HL-60 (cell line): ENCODE data around the gene STRN3.

Experiments used
- DNase-seq, 2 experiments: peaks; one replicate each; pipeline ENCODE4 v3.0.0-alpha.2; 2010 to 2020; ENCODE audit warnings: low read depth in 1 of 2, low spot score in 1 of 2
- H3K27ac ChIP-seq: fragments of 250-450 bp; sonication (Bioruptor Pico); replicated peaks from 2 replicates; pipeline ENCODE4 v1.5.1; 2020; ENCODE audit warnings: mild to moderate bottlenecking, moderate library complexity
- H3K27me3 ChIP-seq: fragments of 250-450 bp; sonication (Bioruptor Pico); 2 replicates; pipeline ENCODE4 v1.5.1; 2021; ENCODE audit warnings: mild to moderate bottlenecking, moderate library complexity; ENCODE audit not compliant: insufficient read depth, poor library complexity, severe bottlenecking
- H3K4me3 ChIP-seq: replicated peaks from 2 replicates; pipeline ENCODE4 v1.5.1; 2011; ENCODE audit warnings: mild to moderate bottlenecking, control low read depth, low read length; ENCODE audit not compliant: insufficient read depth
- GABPA ChIP-seq: IDR thresholded peaks from 2 replicates; pipeline ENCODE4 v1.6.1; 2012; ENCODE audit warnings: low read depth
- POLR2AphosphoS5 ChIP-seq: IDR thresholded peaks from 2 replicates; pipeline ENCODE4 v1.6.1; 2012; ENCODE audit warnings: low read depth
- SPI1 ChIP-seq: IDR thresholded peaks from 2 replicates; pipeline ENCODE4 v1.6.1; 2012; ENCODE audit warnings: low read depth, mild to moderate bottlenecking, borderline replicate concordance
- TF ChIP-seq, protein P1 (sequence below): IDR thresholded peaks from one replicate; pipeline ENCODE4 v1.5.1; 2011; ENCODE audit warnings: low read length, control low read depth, inconsistent platforms; ENCODE audit not compliant: insufficient read depth
- TF ChIP-seq, protein P2 (sequence below): IDR thresholded peaks from 2 replicates; pipeline ENCODE4 v1.6.1; 2012; ENCODE audit warnings: low read depth; ENCODE audit not compliant: insufficient replicate concordance

Gene STRN3

DNA sequence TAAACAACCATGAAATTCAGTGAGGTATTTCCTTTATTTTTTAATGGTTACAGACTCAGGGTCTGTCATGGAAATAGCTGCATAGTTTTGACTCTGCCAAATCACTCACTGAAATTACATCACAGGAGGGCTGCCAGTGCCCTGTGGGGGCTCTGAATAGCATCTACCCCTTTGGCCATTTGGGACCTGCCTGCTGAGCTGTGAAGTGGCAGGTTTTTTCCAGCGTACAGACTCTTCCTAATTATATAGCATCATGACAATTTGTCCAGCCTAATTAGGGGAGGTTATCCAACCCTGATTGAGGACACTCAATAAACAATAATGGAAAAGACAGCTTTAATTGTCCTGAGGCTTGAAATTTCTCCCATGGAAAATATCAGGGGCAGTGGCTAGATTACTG, 153.6 kb downstream of the STRN3 start:
- Histone ChIP-seq H3K27ac (no peak overlapping the region), H3K27me3 (peaks cover 7% of the 10 kb centered on the region), H3K4me3 (no peak overlapping the region)
- no peak for DNase-seq
- no peak for TF ChIP-seq GABPA
- TF ChIP-seq, protein P1, sequence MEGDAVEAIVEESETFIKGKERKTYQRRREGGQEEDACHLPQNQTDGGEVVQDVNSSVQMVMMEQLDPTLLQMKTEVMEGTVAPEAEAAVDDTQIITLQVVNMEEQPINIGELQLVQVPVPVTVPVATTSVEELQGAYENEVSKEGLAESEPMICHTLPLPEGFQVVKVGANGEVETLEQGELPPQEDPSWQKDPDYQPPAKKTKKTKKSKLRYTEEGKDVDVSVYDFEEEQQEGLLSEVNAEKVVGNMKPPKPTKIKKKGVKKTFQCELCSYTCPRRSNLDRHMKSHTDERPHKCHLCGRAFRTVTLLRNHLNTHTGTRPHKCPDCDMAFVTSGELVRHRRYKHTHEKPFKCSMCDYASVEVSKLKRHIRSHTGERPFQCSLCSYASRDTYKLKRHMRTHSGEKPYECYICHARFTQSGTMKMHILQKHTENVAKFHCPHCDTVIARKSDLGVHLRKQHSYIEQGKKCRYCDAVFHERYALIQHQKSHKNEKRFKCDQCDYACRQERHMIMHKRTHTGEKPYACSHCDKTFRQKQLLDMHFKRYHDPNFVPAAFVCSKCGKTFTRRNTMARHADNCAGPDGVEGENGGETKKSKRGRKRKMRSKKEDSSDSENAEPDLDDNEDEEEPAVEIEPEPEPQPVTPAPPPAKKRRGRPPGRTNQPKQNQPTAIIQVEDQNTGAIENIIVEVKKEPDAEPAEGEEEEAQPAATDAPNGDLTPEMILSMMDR: no peak
- TF ChIP-seq, protein P2, sequence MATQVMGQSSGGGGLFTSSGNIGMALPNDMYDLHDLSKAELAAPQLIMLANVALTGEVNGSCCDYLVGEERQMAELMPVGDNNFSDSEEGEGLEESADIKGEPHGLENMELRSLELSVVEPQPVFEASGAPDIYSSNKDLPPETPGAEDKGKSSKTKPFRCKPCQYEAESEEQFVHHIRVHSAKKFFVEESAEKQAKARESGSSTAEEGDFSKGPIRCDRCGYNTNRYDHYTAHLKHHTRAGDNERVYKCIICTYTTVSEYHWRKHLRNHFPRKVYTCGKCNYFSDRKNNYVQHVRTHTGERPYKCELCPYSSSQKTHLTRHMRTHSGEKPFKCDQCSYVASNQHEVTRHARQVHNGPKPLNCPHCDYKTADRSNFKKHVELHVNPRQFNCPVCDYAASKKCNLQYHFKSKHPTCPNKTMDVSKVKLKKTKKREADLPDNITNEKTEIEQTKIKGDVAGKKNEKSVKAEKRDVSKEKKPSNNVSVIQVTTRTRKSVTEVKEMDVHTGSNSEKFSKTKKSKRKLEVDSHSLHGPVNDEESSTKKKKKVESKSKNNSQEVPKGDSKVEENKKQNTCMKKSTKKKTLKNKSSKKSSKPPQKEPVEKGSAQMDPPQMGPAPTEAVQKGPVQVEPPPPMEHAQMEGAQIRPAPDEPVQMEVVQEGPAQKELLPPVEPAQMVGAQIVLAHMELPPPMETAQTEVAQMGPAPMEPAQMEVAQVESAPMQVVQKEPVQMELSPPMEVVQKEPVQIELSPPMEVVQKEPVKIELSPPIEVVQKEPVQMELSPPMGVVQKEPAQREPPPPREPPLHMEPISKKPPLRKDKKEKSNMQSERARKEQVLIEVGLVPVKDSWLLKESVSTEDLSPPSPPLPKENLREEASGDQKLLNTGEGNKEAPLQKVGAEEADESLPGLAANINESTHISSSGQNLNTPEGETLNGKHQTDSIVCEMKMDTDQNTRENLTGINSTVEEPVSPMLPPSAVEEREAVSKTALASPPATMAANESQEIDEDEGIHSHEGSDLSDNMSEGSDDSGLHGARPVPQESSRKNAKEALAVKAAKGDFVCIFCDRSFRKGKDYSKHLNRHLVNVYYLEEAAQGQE: no peak
- TF ChIP-seq SPI1: no peak
- no peak for TF ChIP-seq POLR2AphosphoS5

DNA sequence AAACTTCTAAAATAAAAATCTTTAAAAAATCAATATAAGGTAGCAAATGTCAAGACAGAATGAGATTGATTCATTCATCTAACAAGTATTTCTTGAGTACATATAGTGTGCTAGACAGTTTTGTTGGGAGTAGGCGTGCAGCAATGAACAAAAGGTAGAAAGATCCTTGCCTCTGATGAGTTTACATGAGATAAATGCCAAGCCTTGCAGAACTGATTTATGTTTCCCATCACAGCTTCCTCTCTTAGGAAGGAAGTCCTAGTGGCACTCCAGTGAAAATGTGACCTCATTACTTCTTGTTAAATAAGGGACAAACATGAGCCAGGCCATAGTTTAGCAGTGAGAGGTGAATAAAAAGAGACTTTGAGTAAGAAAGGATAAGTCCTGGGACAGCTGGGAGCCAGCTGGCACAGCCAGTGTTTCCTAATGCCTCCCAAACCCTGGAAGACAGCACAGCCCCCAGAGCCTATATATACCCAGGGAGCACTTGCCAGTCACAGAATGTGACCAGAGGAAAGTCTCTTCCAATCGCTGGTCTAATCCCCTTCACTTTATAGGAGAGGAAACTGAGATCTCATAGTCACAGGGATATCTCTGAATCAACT, 156.5 kb downstream of the STRN3 start:
- no peak for DNase-seq
- Histone ChIP-seq H3K27me3 (peaks cover 2% of the 10 kb centered on the region), H3K4me3 (no peak overlapping the region), H3K27ac (no peak overlapping the region)
- TF ChIP-seq POLR2AphosphoS5 (no peak), SPI1 (no peak), GABPA (no peak)
- TF ChIP-seq, protein P2: no peak
- TF ChIP-seq, protein P1: no peak

DNA sequence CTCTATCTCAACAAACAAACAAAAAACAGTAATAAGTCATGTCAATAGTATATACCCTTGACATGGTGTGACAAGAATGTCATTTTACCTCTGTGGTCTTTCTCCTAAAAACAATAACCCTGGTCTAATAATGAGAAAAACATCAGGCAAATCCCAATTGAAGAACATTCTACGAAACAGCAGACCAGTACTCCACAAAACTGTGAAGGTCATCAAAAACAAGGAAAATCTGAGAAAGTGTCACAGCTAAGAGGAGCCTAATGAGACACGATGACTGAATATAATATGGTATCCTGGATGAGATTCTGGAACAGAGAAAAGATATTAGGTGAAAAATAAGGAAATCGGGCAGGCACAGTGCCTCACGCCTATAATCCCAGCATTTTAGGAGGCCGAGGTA, 157.4 kb downstream of the STRN3 start:
- peaks cover 2% of the 10 kb centered on the region for H3K27me3 ChIP-seq
- no peak for TF ChIP-seq POLR2AphosphoS5
- TF ChIP-seq GABPA: no peak
- TF ChIP-seq, protein P1: no peak
- DNase-seq: no peak
- no peak overlapping the region for H3K4me3 ChIP-seq
- no peak overlapping the region for H3K27ac ChIP-seq

DNA sequence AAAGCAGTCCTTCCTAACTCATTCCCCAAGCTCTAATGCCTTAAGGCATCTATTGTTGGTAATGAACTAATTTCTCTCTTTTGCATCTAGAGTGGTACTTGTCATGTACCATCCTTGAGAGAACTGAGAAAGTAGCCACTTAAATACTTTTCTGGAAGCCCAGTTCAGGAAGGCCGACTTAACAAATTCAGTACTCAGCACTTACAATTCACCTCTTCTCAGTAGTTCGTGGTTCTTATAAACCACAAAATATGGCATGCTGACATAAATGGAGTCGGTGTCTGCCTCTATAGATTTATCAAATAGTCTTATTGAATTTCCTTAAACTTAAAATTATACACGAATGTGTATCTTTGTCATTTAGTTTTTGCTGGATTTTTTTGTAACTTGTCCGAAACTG, 161.2 kb downstream of the STRN3 start:
- no peak overlapping the region for H3K4me3 ChIP-seq
- no peaks in the 10 kb centered on the region for H3K27me3 ChIP-seq
- no peak overlapping the region for H3K27ac ChIP-seq
- TF ChIP-seq POLR2AphosphoS5: no peak
- TF ChIP-seq SPI1: no peak
- TF ChIP-seq, protein P2: no peak
- no peak for TF ChIP-seq GABPA
- TF ChIP-seq, protein P1: no peak
- DNase-seq: no peak
